ENCODE measurements around the gene F13A1.

- TF ChIP-seq POLR2A (IDR thresholded peaks at IDR 0.05) (no peak), CTCF (IDR thresholded peaks at IDR 0.05) (no peak)
Observed at GRCh38 chr6:6332811-6333244, 12.4 kb upstream of the F13A1 start.
